ENCODE measurements around the gene SPHK1.

SPHK1 gene

DNA sequence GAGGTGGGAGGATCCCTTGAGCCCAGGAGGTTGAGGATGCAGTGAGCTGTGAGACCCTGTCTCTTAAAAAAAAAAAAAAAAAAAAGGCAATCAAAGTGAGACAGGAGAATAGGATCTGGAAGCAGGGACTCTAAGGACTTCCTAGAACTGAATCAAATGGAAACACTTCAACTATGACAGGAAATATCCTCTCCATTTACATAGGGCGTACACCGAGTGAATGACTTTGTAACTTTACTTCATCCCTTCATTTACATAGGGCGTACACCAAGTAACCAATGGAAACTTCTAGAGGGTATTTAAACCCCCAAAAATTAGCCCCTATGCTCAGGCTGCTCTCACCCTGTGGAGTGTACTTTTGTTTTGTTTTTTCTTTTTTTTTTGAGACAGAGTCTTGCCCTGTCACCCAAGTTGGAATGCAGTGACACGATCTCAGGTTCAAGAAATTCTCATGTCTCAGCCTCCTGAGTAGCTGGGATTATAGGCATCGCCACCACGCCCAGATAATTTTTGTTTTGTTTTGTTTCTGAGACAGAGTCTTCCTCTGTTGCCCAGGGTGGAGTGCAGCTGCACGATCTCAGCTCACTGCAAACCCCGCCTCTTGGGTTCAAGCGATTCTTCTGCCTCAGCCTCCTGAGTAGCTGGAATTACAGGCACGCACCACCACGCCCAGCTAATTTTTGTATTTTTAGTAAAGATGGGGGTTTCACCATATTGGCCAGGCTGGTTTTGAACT is 21.1 kb upstream of the SPHK1 start:
- DNase-seq, result no peak

DNA sequence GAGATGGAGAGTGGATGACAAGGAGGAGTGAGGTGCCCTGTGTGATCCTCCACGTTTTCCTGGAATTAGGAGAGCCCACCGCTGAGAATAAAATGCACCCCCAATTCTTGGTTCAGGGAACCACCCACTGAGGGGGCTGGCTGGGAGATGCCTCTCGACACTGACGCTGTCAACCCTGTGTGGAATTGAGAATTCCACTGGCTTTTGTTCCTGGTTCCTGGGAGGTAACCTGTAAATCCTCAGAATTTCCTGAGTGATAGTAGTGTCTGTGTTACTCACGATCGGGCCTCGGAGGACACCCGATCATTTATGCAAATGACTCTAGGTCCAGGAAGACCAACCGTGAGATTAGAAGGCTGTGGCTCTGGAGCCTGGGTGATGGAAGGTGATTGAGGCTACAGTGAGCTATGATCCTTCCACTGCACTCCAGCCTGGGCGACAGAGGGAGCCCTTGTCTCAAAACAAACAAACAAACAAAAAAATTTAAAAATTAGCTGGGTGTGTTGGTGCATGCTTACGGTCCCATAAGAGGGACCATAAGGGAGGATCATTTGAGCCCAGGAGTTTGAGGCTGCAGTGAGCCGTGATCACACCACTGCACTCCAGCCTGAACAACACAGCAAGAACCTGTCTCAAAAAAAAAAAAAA is 19.0 kb upstream of the SPHK1 start:
- DNase-seq, result no peak

DNA sequence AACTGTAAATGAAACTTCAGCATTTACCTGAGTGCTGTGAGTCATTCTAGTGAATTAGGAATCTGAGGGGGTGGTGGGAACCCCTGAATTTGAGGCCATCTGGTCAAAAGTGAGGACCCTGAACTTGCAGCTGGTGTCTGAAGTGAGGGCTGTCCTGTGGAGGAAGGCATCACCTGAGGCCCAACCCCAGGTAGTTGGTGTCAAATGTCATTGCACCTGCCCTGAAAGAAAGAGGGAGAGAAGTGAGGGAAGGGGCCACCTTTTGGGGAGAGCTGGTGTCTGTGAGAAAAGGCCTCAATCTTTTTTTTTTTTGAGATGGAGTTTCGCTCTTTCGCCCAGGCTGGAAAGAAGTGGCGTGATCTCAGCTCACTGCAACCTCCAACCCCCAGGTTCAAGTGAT is 18.2 kb upstream of the SPHK1 start:
- DNase-seq, result no peak

DNA sequence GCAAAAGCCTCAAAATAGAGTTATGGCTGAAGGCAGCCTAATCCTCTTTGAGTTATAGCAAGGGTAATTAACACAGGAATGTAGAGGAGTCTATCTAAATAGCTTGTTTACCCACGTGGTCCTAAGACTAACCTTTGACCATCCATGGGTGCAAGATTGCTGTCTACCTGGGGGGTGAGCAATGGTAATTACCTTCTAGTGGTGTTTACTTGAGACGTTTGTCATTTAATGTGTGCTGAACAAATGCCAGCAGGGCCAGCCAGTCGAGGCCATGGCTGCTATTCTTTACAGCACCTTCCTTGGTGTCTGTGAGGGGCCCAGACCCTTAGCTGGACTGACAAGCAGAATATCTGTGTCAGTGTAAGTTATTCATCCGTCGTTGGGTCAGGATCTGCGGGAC is 16.8 kb upstream of the SPHK1 start:
- DNase-seq, result no peak

DNA sequence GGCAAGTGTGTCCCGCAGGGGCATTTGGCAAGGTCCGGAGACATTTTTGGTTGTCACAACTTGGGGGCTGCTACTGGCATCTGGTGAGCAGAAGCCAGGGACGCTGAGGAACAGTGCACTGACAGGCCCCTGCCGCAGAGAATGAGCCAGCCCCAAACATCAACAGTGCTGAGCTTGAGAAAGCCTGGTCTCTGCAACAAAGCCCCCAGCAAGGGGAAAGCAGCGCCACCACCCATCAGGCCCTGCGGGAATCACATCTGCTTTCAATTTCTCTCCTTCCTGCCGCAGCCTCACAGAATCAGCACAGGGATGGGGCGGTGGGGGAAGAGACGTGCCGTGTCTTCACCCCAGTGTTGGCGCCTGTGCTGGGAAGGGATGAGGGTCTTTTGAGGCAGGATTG is 15.9 kb upstream of the SPHK1 start:
- DNase-seq, result no peak

DNA sequence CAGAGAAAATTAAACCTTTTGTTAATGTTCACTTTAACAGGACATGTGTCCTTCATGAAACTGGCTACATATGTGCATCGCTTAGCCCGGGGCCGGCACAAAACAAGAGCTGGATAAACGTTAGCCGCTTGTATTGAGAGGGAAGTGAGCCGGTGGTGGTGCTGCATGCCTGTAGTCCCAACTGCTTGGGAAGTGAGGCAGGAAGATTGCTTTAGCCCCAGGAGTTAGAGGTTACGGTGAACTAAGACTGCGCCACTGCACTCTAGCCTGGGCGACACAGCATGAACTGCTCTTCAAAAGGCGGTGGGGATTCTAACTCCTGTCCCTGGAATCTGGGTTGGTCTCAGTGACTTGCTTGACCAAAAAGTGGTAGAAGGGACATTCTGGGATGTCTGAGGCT is 15.0 kb upstream of the SPHK1 start:
- no peak for DNase-seq

DNA sequence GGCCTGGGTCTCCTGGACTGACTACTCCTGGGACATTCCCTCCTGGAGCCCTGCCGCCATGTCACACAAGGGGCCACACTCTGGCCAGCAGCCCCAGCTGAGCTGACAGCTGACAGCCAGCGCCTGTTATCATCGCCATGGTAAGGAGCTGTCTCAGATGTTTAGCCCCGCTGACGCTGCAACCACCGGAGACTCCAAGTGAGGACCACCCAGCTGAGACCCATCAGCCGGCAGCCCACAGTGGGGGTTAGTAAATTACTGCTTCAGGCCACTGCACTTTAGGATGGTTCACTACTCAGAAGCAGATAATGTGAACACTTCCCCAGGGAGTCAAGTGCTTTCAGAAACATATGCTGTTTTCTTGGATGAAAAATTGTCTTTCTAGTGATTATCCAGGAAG is 14.6 kb upstream of the SPHK1 start:
- DNase-seq, result no peak

DNA sequence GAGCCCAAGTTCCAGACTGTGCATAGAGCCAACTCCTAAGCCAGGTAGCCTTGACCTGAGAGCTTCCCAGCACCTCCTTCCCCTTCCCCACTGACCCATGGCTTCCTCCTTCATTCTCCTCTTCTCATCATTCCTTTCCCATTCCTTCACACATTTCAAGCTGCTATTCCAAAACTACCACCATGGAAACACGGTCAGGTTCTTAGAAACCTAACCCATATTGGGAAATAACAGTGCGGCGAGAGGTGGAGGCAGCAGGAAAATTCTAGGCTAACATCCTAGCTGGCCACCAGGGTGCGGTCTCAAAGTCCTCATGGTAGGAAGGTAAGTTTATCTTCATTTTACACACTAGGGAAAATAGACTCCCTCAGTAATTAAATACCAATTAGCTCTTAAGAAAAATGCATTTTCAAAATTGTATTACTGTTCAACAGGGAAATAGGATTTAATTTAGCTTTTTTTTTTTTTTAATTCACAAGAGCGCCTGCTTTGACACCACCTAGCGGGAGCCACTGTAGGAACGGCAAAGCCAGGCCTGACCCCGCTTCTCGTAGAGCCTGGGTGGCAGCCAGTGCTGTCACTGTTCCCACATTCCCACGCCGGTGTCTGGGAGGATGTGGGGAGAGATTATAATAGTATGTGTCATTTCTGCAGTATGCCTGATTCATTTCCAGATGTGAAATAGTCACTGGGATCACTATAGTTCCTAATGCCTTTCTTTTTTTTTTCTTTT is 14.0 kb upstream of the SPHK1 start:
- DNase-seq, result no peak

DNA sequence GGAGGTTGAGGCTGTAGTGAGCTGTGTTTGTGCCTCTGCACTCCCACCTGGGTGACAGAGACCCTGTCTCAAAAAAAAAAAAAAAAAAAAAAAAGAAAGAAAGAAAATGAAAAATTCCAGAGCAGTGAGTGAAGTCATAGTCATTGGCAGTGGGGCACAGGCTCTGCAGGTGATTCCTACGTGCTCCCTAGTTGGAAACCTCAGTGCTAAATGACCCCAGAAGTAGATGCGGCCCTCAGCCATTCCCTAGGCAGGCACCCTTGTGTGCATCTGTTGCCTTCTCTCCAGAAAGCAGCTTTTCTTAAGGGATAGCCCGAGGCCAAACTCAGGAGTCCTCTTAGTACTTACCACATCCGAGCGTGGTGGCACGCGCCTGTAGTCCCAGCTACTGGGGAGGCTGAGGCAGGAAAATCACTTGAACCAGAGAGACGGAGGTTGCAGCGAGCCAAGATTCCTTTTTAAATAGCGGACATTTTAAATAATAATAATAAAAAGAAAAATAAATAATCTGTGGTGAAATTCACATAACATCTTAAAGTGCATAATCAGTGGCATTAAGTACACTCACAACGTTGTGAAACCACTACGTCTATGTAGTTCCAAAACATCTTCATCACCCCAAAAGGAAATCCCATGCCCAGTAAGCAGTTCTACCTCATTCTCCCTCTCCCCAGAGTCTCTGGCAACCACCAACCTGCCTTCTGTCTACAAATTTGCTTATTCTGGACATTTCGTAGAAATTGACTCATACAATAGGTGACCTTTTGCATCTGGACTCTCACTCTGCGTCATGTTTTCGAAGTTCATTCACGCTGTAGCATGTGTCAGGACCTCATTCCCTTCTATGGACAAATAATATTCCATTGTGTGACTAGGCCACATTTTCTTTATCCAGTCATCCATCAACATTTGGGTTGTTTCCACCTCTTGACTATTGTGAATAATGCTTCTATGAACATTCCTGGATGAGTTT is 12.5 kb upstream of the SPHK1 start:
- DNase-seq, result no peak

DNA sequence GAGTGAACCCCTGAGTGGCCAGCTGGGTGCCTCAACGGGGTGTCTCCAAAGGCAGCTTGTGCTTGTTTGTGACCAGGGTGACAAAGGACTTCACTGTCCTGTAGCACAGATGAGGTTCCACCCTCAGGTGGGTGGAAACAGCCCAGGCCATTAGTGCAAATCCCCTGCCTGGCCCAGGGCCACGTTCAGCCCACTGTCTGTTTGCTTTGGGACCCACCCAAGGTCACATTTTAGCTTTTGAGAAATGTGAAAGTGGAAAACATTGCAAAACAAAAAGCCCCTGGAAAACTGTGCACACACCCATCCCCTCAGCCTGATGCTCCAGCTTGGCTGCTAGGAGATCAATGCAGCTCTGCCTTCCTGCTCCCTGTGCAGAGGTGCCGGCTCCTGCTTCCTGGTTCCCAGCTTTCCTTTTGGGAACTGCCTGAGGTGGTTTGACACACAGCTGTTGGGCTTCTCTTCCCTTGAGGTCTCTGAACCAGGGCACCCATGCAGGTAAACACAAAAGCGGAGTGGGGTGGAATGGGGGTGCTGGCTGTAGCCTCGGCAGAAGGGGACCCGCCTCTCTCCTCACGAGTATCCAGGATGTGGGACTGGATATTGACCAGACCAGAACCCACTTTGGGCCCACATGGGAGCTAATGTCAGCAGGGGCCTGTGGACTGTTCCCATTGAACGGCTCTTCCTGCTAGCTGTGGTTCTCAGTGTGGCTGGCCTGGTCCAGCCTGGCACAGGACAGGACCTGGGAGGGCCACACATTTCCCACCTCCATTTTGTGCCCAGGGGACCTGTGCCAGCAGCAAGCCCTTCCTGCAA is 7.9 kb upstream of the SPHK1 start:
- DNase-seq, result no peak

DNA sequence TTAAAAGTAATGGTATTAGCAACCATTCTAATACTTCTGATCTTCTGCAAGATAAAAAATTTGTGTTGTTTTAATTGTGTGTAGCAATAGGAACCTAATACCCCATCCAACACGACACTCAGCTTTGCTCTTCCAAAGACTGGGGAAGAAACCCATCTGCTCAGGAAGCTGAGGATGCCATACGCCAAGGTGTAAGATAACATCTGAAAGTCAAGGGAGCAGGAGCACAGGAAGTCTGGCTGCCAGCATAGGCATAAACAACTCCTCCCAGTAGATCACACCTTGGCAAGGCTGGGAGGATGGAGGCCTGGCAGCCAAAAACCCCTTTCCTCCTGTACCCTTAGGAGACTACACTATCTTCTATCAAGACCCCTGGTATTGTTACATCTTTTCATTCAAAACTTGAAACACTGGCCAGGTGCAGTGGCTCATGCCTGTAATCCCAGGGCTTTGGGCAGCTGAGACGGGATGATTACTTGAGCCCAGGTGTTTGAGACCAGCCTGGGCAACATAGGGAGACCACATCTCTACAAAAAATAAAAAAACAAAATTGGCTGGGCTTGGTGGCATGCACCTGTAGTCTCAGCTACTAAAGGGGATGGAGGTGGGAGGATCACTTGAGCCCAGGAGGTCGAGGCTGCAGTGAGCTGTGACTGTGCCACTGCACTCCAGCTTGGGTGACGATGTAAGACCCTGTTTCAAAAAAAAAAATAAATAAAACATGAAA is 5.7 kb upstream of the SPHK1 start:
- DNase-seq, result no peak

DNA sequence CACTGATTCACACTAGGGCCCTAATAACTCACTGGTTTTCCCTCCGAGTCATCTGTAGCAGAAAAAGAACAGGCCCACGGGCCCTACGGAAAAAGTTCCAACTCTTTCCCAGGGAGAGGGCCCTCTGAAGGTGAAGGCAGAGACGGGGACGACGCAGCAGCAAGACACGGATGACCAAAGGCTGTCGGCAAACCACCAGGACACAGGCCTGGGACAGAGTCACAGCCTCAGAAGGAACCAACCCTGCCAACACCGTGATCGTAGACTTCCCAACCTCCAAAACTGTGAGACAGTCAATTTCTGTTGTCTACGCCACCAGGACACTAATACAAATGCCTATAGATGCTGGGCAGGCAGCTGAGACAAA is 5.2 kb upstream of the SPHK1 start:
- DNase-seq, result no peak

DNA sequence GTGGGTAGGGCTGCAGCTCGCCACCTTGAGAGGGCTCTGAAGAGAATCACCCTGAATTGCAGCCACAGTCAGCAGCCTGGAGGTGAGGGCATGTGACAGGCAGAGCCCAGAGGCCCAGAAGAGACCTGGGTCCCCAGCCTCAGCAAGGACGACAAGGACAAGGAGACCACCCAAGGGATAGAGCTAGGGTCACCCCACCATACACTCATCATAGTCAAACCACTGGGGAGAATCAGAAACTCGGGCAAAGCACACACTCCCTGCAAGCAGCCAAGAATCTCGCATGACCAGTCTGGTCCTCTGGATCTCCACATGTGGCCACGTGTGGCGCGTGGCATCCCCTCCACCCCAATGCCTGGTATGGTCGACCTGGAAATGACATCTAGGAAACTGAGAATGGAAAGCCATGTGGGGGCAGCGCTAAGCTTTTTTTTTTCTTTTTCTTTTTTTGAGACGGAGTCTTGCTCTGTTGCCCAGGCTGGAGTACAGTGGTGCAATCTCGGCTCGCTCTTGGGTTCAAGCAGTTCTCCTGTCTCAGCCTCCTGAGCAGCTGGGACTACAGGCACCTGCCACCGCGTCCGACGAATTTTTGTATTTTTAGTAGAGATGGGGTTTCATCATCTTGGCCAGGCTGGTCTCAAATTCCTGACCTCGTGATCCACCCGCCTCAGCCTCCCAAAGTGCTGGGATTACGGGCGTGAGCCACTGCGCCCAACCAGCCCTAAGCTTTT is 4.6 kb upstream of the SPHK1 start:
- DNase-seq, result no peak

DNA sequence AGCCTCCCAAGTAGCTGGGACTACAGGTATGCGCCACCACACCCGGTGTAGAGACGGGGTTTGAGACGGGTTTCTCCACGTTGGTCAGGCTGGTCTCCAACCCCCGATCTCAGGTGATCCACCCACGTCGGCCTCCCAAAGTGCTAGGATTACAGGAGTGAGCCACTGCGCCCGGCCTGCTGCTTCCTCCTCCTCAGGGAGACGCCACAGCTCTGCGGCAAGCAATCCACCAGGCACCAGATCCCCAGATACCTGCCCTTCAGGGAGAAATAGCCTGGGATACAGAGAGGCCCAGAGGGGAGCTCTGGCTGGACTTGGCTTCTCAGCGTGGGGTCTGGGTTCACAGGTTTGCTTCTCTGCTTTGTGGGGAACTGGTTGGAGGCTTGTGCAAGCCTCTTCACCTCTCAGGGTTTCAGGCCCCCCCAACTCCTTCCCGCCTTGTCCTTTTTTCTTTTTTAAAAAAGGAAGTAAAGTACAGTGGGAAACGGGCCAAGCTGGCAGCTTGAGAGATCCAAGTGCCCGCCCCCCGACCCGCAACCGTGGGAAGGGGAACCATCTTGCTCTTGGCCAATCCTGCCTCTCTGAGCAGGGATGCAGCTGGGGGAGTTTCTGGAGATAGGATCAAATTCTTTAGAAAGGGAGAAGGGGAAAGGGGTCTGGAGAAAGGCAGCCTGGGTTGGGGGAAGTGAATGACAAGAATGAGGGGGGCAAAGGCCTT is 2.6 kb upstream of the SPHK1 start:
- no peak for DNase-seq

DNA sequence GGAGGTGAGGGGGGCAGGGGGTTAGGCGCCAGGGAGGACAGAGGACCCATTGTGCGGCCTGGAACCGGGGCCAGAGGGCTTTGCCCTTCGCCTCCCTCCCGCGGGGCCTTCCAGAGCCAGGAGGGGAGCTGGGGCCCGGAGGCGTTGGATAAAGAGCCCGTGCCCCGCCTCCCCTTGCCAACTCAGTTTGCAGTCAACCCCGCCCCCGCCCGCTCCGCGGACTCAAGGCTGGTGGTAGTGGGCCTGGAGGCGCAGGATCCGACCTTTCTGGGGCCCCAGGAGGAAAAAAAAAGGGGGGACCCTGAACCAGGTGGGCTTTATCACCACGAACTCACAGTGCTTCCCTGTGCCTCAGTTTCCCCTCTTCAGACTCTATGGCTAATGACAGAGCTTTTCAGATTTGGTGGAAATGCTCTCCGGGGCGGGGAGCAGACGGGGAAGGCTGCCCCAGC is 2.0 kb upstream of the SPHK1 start:
- DNase-seq, result no peak

DNA sequence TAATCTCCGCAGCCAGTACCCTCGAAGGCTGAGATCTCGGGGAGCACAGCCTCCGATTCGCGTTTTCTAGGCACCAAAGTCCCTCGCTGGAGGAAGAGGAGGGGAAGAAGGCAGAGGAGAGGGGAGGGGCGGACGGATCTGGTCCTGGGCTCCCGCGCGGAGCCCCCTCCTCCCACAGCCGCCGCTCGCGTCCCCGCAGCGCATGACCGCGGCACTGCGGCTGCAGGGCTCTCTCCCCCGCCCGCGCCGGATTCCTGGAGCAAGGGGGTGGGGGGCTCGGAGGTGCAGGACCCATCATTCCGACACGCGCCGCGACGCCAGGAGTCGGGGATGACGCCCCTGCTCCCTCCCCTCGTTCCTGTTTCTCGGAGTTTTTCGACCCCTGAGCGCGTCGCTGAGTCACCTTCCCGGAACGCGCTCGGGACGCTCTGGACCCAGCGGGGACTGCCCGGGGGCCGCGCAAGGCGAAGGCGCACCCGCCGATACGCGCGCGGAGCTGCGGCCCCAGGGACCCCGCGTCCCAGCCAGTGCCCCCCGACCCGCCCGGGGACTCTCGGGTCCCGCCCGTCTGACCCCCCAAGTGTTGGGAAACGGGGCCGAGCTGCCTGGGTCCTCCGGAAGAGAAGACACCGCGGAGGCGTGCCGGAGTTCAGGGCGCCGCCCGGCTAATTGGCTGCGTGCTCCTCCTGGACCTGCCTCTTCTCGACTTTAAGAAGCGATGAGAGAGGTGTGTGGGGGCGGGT is 1.4 kb upstream of the SPHK1 start:
- DNase-seq, result peak in 5 of 6 experiments; percentile 15 to 57 (median 27)

DNA sequence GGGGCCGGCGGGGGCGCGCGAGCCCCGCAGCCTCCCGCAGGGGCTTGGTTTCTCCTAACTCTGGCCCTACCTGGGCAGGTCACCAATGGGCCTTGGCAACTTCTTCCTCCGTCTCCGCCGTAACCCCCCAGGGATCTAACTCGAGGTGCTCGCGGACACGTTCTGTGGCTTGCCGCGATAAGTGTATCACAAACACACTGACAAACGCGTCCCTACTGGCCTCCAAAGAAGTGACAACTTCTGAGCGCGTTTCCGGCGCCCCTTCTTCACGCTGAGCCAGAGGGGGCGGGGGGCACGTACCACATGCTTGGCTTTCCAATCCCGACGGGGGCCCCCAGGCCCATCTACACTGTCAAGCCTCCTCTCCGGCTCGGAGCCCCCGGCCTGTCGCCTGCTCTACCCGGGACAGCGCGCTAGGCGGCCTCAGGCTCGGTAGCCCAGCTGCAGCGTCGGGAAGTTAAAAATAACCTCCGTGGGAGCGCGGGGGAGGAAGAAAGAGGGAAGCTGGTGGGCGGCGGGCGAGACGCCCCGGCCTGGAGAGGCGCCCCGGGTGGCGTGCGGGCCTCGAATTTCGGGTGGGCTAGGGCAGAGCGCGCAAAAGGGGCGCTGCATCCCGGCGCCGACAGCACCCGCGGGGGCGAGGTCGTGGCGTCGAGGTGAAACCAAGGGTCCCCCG is 725 bp upstream of the SPHK1 start:
- DNase-seq, result peak in 3 of 6 experiments; percentile 41 to 57 (median 56)

Data from stimulated activated naive CD4-positive, alpha-beta T cell (primary cell).